GM21529 (cell line): Measurements from ENCODE around the gene CEP72.
"Not testable (repeated sequence)": the region's sequence is repeated elsewhere in the genome, so short reads cannot be mapped to it uniquely, and the experiment has no call there.

Source experiments
- ATAC-seq: cut with Tn5 transposase; IDR thresholded peaks from one replicate; pipeline ENCODE4 v1.9.1; 2021; ENCODE audit not compliant: unreplicated experiment

CEP72 gene

DNA sequence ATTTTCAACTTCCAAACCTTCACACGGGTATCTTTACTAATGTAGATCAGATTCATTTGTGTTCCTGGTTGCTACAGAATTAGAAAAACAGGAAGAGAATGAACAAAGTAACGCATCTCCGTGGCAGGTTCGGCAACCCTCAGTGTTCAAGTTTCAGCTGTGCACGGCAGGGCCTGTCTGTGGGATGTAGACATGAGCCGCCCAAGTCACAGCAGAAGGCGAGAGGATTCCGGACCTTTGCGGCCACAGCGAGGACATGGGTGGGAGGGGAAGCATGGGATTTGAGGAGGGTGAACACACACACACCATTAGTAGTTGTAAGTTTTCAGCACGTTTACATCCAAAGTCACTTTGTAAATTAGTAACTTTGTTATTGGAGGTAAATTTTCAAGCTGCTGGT is 31.7 kb upstream of the CEP72 start:
- ATAC-seq = no peak

DNA sequence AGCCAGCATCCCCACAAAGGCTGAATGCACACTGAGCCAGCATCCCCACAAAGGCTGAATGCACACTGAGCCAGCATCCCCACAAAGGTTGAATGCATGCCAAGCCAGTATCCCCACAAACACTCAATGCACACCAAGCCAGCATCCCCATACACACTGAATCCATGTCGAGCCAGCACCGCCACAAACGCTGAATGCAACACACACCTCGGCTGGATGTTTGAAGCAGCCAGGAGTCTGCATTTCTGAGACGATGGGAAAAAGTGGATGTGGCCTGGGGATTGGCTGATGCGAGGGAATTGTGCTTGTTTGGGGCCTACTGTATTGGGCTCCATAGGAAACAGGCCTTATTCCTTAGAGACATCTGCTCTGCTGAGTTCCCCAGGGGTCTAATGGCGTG is 30.9 kb upstream of the CEP72 start:
- no peak for ATAC-seq

DNA sequence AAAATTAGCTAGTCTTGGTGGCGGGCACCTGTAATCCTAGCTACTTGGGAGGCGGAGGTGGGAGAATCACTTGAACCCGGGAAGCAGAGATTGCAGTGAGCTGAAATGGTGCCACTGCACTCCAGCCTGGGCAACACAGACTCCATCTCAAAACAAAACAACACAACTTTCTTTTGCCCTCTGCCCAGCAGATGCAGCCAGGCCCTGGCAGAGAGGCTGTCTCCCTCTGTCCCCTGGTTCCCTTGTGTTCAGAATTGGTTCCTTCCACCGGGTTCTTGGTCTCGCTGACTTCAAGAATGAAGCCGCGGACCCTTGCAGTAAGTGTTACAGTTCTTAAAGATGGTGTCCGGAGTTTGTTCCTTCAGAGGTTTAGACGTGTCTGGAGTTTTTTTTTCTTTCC is 30.2 kb upstream of the CEP72 start:
- no peak for ATAC-seq

DNA sequence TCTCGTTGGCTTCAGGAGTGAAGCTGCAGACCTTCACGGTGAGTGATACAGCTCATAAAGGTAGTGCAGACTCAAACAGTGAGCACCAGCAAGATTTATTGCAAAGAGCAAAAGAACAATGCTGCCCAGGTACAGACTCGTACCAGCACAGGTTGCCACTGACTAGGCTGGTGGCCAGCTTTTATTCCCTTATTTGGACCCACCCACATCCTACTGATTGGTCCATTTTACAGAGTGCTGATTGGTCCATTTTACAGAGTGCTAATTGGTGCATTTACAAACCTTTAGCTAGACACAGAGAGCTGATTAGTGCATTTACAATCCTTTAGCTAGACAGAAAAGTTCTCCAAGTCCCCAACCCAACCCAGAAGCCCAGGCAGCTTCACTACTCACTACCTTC is 29.7 kb upstream of the CEP72 start:
- not testable (repeated sequence) for ATAC-seq

DNA sequence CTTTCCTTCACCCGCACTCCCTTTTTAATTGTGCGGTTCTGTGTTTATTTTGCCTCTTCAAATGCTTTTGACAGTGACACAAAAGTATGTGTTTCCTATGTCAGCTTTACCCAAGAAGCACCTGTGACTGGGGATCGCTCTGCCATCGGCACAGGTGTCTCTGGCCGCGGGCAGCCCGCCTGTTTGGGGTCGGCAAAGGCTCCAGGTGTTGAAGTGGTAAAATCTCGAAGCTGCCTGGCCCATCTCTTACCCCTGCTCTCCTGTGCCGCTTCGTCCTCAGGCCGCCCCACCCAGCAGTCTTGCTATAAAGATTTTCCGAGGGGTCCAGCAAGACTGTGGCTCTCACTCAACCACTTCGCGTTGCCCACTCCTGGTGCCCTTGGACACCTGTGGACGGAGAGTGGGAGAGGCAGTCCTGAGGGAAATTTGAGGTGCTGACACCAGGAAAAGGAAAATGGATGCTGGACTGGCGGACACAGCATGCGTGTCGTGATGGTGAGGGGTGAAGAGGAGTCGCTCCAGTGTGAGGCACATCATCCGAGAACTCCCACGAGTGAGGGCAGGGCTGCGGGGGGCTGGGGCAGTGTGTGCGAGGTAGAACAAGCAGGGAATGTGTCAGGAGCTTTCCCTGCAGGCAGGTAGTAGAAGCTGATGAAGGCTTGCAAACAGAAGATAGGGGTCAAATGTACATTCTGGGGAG is 29.1 kb upstream of the CEP72 start:
- no peak for ATAC-seq

DNA sequence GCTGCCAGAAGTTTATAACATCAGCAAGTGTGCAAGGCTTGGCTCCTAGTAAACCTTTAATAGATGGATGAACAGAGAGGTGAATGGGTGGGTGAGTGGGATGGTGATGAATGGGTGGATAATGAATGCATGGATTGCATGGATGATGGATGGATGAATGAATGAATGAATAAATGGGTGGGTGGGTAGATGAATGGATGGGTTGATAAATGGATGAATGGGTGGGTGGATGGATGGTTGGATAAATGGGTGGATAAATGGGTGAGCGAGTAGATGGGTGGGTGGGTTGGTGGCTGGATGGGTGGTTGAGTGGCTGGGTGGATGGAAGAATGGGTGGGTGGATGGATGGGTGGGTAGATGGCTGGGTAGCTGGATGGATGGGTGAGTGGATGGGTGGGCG is 28.5 kb upstream of the CEP72 start:
- no peak for ATAC-seq

DNA sequence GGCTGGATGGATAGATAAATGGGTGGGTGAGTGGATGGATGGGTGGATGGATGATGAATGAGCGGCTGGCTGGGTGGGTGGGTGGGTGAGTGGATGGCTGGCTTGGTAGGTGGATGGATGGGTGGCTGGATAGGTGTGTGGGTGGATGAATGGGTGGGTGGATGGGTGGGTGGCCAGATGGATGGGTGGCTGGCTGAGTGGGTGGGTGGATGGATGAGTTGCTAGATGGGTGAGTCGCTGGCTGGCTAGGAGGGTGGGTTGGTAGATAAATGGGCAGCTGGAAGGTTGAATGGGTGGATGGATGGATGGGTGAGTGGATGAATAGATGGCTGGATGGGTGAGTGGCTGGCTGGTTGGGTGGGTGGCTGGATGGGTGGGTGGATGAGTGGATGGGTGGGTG is 27.9 kb upstream of the CEP72 start:
- no peak for ATAC-seq

DNA sequence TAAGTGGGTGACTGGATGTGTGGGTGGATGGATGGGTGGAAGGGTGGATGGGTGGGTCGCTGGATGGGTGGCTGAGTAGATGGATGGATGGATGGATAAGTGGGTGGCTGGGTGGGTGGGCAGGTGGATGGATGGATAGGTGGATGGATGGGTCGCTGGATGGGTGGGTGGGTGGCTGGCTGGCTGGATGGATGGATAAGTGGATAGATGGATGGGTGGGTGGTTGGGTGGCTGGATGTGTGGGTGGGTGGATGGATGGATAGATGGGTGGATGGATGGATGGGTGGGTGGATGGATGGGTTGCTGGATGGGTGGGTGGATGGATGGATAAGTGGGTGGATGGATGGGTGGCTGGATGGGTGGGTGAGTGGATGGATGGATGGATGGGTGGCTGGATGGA is 27.3 kb upstream of the CEP72 start:
- ATAC-seq = no peak

DNA sequence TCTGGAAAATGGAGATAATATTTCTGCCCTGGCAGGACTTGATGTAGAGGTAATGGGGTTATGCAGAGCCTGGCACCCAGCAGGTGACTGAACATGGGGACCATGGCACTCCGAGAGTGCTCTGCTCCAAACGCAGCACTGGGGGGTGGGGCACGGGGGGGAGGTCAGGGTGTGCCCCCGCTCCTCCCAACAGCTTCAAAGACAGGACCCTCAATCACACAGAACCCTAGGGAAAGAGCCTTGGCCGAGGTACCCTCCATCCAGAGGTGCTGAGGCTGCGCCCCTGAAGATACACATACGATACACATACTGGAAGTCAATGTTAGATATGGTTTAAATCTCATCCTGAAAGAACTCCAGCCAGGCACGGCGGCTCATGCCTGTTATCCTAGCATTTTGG is 26.6 kb upstream of the CEP72 start:
- ATAC-seq = no peak

DNA sequence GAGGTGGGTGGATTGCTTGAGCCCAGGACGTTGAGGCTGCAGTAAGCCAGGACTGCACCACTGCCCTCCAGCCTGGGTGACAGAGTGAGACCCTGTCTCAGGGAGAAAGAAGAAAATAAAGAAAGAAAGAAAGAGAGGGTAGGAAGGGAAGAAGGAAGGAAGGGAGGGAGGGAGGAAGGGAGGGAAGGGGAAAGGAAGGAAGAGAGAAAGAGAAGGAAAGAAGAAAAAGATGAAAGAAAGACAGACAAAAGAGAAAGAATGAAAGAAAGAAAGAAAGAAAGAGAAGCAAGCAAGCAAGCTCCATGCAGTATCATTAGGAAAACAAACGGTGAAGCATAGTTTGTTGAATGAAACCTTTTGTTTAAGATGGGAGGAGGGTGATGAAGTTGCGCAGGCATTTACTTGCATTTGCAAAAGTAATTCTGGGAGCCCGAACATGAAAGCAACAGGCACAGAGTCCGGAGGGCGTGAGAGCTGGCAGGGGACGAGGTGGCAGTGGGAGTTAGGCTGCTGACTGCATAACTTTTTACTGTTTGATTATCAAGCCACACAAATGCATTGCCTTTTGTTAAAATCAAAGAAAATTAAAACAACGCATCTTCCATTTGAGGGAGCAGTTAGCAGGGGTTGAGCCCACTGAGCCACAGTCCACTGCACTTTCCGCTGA is 26.0 kb upstream of the CEP72 start:
- ATAC-seq = no peak

DNA sequence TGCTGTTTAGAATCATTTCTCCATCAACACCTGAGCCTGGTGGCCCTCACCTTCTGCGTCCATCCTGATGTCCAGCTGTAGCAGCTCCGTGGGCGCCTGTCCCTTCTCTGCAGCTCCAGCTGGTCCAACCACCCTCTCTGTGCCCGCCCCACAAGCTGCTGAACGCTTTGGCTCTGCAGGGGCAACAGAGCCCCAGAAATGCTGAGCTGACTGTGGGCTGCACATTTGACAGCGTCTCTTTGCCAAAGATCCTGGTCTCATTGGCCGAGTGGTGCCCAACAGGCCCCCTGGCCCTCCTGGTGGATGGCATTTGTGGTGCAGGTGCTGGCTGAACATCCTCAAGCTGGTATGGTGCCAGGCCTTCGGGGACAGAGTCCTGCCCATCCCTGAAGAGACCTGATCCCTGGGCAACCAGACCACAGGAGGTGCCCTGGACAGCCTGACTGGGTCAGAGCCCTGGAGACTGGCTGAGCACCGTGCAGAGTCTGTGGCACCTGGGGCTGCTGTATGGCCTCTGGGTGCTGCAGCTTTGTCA is 25.3 kb upstream of the CEP72 start:
- ATAC-seq = no peak

DNA sequence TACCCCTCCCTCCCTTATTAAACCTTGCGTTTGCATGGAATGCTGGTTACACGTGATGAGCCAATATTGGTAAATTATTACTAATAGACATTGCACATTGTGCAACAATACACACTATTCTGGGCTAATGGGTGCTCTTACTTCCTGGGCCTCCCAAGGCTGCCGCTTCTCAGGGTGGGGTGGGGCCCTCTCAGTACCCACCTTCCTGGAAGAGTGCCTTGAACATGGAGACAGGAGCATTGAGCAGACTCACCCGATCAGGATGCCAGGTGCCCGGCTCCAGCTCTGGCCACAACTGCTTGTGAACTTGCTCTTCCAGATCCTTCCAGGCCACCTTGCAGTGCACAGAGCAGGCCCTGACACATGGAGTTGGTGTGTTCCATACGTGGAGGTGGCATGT is 24.7 kb upstream of the CEP72 start:
- no peak for ATAC-seq

DNA sequence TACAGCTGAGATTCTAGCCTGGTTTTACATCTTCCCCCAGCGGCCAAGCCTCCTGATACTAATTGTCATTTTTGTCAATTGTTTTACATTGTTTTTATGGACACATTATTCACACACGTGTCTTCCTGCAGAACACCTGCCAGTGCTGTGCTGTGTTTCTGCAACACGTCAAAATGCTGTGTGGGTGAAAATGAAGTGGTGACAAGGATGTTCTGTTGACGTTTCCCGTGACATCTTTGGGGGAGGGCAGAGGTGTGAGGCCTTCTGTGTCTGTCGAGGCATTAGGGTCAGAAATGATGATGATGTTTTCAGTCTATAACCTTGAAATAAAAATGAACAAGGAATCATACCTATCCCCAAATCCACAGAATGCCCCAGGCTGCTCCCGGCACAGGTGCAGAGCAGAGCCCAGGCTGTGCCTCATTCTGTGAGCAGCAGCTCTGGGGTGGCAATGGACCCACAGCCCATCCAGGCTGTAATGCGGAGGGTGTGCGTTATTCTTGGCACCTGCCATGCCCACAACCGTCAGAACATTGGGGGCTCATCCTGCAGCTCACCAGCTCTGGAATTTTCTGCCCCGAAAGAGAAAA is 23.6 kb upstream of the CEP72 start:
- no peak for ATAC-seq

DNA sequence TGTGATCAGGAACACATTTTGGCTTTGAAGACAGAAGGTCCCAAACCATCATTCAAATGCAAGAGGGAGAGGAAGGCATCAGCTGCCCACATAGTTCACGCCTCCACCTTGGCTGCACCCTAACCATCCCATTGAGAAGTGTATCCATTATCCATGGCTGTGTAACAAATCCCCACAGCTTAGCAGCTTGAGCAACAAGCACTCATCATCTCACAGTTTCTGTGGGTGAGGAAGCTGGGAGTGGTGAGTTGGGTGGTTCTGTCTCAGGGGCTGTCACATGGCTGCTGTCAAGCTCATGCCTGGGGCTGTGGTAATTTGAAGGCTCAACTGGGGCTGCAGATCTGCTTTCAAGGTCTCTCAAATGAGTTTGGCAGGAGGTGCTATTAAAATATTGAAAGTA is 23.0 kb upstream of the CEP72 start:
- ATAC-seq = no peak

DNA sequence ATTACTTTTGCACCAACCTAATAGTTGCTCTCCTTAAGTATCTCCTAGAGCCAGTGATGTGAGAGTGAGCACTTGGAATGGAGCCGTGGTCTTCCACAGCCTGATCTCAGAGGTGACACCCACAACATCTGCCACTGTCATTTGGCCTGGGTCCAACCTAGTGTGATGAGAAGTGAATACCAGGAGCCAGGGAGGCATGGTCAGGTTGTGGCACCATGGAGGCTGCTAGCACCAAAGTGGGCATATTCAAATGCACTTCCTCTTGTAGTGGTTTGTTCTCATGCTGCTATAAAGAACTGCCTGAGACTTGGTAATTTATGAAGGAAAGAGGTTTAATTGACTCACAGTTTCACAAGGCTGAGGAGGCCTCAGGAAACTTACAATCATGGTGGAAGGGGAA is 22.6 kb upstream of the CEP72 start:
- no peak for ATAC-seq

DNA sequence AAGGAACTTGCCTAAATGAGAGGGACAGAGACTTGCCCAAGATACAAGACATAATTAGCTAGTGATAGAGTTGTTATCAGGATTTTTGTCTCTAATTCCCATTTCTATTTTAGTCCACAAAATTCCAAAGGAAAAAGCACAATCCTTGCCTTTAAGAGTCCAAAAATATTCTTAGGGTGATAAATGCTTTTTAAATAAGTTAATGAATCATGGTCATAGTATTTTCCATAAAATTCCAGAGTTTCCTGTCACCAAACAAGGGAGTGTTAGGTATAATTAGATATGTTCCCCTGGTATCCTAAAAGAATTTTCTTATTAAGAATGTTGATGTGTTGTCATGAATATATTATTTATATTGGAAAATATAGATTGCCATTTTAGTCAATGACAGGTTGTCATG is 21.8 kb upstream of the CEP72 start:
- ATAC-seq = no peak

DNA sequence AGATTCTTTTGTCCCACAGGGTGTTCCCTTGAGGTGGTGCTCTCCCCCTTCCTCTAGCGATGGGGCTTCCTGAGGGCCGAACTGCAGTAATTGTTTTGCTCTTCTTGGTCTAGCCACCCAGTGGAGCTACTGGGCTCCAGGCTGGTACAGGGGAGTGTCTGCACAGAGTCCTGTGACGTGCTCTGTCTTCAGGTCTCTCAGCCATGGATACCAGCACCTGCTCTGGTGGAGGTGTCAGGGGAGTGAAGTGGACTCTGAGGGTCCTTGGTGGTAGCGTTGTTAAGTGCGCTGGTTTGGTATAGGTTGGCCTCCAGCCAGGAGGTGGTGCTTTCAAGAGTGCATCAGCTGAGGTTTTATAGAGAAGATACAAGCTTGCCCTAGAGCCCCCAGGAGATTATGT is 20.4 kb upstream of the CEP72 start:
- no peak for ATAC-seq

DNA sequence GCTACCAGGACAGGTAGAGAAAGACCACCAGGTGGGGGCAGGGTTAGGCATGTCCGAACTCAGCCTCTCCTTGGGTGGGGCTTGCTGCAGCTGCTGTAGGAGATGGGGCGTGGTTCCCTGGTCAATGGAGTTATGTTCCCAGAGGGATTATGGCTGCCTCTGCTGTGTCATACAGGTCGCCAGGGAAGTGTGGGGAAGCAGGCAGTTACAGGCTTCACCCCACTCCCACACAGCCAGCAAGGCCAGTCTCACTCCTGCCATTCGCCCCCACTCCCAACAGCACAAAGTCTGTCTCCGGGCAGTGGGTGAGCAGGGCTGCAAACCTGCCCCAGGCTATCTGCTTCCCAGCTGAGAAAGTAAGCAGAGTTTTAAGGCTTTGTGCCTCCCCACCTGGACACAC is 20.0 kb upstream of the CEP72 start:
- ATAC-seq = no peak

DNA sequence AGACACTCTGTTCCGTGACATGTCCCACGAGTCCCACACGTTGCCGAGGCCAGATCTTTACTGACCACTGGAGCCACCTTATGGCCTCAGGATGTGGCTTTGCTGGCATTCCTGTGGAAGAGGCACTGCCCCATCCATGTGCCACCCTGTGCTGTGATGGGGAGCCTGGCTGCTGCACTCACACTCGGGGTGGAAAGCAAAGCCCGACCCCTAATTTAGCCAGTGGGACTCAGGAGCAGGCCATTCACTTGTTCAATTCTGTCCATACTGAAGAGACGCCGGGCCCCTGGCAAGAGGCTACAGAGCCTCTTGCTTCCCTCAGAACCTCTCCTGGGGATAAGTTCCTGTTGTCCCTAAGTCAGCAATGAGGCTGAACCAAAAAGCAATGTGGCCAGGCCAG is 18.6 kb upstream of the CEP72 start:
- ATAC-seq = no peak

DNA sequence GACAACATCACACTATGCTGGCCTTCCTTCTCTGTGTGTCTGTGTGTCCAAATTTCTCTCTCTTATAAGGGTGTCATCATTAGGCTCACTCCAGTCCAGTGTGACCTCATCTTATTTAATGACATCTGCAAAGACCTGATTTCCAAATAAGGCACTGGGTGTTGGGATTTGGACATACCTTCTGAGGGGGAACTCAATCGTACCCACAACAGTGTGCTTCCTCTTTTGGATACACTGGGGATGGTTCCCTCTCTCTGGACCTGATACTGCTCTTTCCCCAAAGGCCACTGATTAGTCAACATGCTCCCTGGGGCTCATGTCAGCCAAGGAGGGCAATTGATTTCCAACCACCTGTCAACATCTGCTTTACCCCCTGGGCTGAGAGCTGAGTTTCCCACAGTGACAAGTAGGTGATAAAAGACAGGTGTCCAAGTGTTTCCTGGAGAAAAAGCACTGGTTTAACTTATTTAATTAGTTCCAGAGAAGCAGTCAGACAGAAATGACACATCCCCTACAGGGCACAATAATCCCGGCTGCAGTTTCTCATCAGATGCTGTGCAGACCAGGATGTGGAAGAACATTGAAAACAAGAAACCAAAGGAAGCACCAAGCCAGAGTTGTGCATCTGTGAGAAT is 17.8 kb upstream of the CEP72 start:
- no peak for ATAC-seq

DNA sequence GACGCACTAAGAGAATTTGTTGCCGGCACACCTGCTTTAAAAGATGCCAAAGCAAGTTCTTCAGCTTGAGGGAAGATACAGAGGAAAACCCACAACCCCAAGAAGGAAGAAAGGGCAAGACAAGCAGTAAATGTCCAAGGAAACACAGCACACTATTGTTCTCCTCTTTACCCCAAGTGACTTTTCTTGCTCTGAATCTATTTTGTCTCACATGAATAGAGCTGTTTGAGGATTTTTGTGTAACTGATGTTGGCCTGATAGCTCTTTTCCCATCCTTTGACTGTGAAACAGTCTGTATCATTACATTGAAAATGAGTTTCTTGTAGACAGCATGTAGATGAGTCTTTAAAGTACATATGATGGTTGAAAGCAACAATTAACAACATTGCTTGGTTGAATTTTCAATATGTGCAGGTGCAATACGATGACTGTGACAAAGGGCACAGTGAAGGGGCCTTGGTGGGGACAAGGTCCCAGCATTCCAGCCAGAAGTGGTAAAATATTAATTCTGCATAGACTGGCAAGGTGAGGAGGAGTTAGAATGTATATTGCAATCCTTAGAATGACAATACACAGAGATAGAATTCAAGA is 16.8 kb upstream of the CEP72 start:
- ATAC-seq = no peak
